NCI-H2029 treated with DMSO at 0.1 percent for 48 hours (cell line): ENCODE data around the gene MON1A.
"Not testable (repeated sequence)": the region's sequence is repeated elsewhere in the genome, so short reads cannot be mapped to it uniquely, and the experiment has no call there.

Experiments used
- DNase-seq: peaks from one replicate; lab custom pipeline; 2025; lab: John Stamatoyannopoulos, UW

MON1A gene

GRCh38 chr3:49917806-49918590 lies 11.6 kb downstream of the MON1A start:
- DNase-seq: not testable (repeated sequence)

- DNase-seq: no peak
These were observed 12.9 kb downstream of the MON1A start for GRCh38 chr3:49916686-49917085.

- DNase-seq: no peak
These were observed 14.7 kb downstream of the MON1A start for GRCh38 chr3:49914906-49915305.

- DNase-seq: no peak
These were observed 16.7 kb downstream of the MON1A start for GRCh38 chr3:49912881-49913281.

- DNase-seq: no peak
These were observed 18.0 kb downstream of the MON1A start for GRCh38 chr3:49911611-49912010.

- DNase-seq: no peak
These were observed 18.5 kb downstream of the MON1A start for GRCh38 chr3:49911124-49911420.

- no peak for DNase-seq
These were observed 19.0 kb downstream of the MON1A start for GRCh38 chr3:49910409-49911123.

- no peak for DNase-seq
These were observed 21.0 kb downstream of the MON1A start for GRCh38 chr3:49908373-49909199.

GRCh38 chr3:49906073-49906743 lies 23.4 kb downstream of the MON1A start:
- no peak for DNase-seq

- not testable (repeated sequence) for DNase-seq
These were observed 25.2 kb downstream of the MON1A start for GRCh38 chr3:49904448-49904847.

GRCh38 chr3:49903451-49904424 lies 25.9 kb downstream of the MON1A start, which contains the start of gene MST1R:
TSS of gene MST1R (minus strand) at chr3:49903873. CDS start at chr3:49903609, 264 bp downstream.
- DNase-seq: peak; percentile 67

- no peak for DNase-seq
These were observed 26.9 kb downstream of the MON1A start for GRCh38 chr3:49902511-49903345.

GRCh38 chr3:49901366-49902339 lies 28.0 kb downstream of the MON1A start:
- no peak for DNase-seq

GRCh38 chr3:49900491-49901153 lies 29.0 kb downstream of the MON1A start:
- DNase-seq: no peak

GRCh38 chr3:49899815-49900214 lies 29.8 kb downstream of the MON1A start:
- no peak for DNase-seq

- no peak for DNase-seq
These were observed 30.6 kb downstream of the MON1A start for GRCh38 chr3:49898991-49899390.

- DNase-seq: no peak
These were observed 33.3 kb downstream of the MON1A start for GRCh38 chr3:49896345-49896744.

GRCh38 chr3:49895791-49896190 lies 33.8 kb downstream of the MON1A start:
- no peak for DNase-seq
